Urinary bladder (tissue), 4 donors: Measurements from ENCODE around the gene ANKRD6. TPM values are rescaled to one million over a fixed set of nuclear protein-coding genes. Genes with fewer than 3 reads are reported as not detected.

Source experiments
- DNase-seq: peaks from one replicate; pipeline ENCODE4 v3.0.0-alpha.2; 2015; ENCODE audit errors: extremely low spot score
- H3K27ac ChIP-seq: one replicate; pipeline ENCODE4 v1.5.1; 2013; ENCODE audit warnings: low read depth, mild to moderate bottlenecking, moderate library complexity
- H3K36me3 ChIP-seq: one replicate; pipeline ENCODE4 v1.6.1; 2013; ENCODE audit warnings: mild to moderate bottlenecking, moderate library complexity; ENCODE audit not compliant: insufficient read depth
- H3K4me1 ChIP-seq: one replicate; pipeline ENCODE4 v1.6.1; 2013; ENCODE audit warnings: mild to moderate bottlenecking, moderate library complexity; ENCODE audit not compliant: insufficient read depth
- H3K4me3 ChIP-seq: one replicate; pipeline ENCODE4 v1.5.1; 2013; ENCODE audit warnings: low read depth, low read length
- WGBS: extraction: QIAGEN DNeasy Blood & Tissue Kit; methylation state at CpG from one replicate; pipeline ENCODE4 v1.1.7; 2013; 5-methylcytosine and 5-hydroxymethylcytosine counted together
- polyA plus RNA-seq: library from polyadenylated mRNA; stranded (reverse); fragments of 200-250 nt; gene quantifications from one replicate; pipeline ENCODE4 v1.2.3, GENCODE V29; 2013
- total RNA-seq: library from RNA; depleted of rRNA; stranded (reverse); fragments of >200 nt; gene quantifications from one replicate; pipeline ENCODE4 v1.2.3, GENCODE V29; 2014
- donor health status: healthy with polysubstance abuse.
- donor health status: healthy.

Gene ANKRD6
- total and polyA plus RNA-seq, 2 donors = 7.5 to 29.2 TPM

GRCh38 chr6:89494131-89494793 lies 61.3 kb downstream of the ANKRD6 start:
- no peak overlapping the region for H3K4me3 ChIP-seq
- no peaks in the 10 kb centered on the region for H3K4me1 ChIP-seq
- 98% methylated on average over 3 of the region's 3 CpGs for WGBS
- no peak for DNase-seq
- no peak overlapping the region for H3K27ac ChIP-seq
- H3K36me3 ChIP-seq = no peaks in the 10 kb centered on the region

GRCh38 chr6:89495961-89496535 lies 63.1 kb downstream of the ANKRD6 start:
- H3K27ac ChIP-seq = no peak overlapping the region
- H3K4me3 ChIP-seq = no peak overlapping the region
- H3K4me1 ChIP-seq = no peaks in the 10 kb centered on the region
- no peak for DNase-seq
- no peaks in the 10 kb centered on the region for H3K36me3 ChIP-seq
- 45% methylated on average over 7 of the region's 7 CpGs for WGBS

GRCh38 chr6:89500611-89501010 lies 67.7 kb downstream of the ANKRD6 start:
- Histone ChIP-seq H3K36me3 (no peaks in the 10 kb centered on the region), H3K27ac (no peak overlapping the region), H3K4me1 (no peaks in the 10 kb centered on the region), H3K4me3 (no peak overlapping the region)
- no peak for DNase-seq
- 66% methylated on average over 3 of the region's 3 CpGs for WGBS

GRCh38 chr6:89501222-89501621 lies 68.3 kb downstream of the ANKRD6 start:
- no peak overlapping the region for H3K27ac ChIP-seq
- H3K4me1 ChIP-seq = no peaks in the 10 kb centered on the region
- no peaks in the 10 kb centered on the region for H3K36me3 ChIP-seq
- WGBS = 38% methylated on average over 3 of the region's 3 CpGs
- DNase-seq = no peak
- H3K4me3 ChIP-seq = no peak overlapping the region

GRCh38 chr6:89501753-89502152 lies 68.8 kb downstream of the ANKRD6 start:
- Histone ChIP-seq H3K36me3 (no peaks in the 10 kb centered on the region), H3K4me3 (no peak overlapping the region), H3K4me1 (no peaks in the 10 kb centered on the region), H3K27ac (no peak overlapping the region)
- no peak for DNase-seq
- WGBS = 68% methylated on average over 2 of the region's 2 CpGs

DNA sequence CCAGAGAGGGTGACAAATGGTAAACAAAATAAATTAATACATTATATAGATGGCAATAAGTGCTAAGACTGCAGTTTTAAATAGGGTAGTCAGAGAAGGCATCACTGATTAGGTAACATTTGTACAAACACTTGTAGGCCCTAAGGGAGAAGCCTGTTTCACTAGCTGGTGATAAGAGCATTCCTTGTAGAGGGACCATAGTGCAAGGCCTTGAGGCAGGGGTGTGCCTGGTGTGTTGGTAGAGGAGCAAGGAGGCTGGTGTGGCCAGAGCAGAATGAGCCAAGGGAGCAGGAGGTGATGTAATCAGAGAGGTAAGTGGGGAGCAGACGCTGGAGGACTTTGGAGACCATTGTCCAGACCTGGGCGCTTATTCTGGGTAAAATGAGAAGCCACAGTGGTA lies 70.7 kb downstream of the ANKRD6 start:
- Histone ChIP-seq H3K27ac (no peak overlapping the region), H3K4me3 (no peak overlapping the region), H3K36me3 (no peaks in the 10 kb centered on the region), H3K4me1 (no peaks in the 10 kb centered on the region)
- DNase-seq = no peak
- 95% methylated on average over 2 of the region's 2 CpGs for WGBS

- H3K27ac ChIP-seq = no peak overlapping the region
- no peak overlapping the region for H3K4me3 ChIP-seq
- 99% methylated on average over 4 of the region's 4 CpGs for WGBS
- no peaks in the 10 kb centered on the region for H3K36me3 ChIP-seq
- peaks cover 1% of the 10 kb centered on the region for H3K4me1 ChIP-seq
- no peak for DNase-seq
Observed at GRCh38 chr6:89505847-89506246, 72.9 kb downstream of the ANKRD6 start.

DNA sequence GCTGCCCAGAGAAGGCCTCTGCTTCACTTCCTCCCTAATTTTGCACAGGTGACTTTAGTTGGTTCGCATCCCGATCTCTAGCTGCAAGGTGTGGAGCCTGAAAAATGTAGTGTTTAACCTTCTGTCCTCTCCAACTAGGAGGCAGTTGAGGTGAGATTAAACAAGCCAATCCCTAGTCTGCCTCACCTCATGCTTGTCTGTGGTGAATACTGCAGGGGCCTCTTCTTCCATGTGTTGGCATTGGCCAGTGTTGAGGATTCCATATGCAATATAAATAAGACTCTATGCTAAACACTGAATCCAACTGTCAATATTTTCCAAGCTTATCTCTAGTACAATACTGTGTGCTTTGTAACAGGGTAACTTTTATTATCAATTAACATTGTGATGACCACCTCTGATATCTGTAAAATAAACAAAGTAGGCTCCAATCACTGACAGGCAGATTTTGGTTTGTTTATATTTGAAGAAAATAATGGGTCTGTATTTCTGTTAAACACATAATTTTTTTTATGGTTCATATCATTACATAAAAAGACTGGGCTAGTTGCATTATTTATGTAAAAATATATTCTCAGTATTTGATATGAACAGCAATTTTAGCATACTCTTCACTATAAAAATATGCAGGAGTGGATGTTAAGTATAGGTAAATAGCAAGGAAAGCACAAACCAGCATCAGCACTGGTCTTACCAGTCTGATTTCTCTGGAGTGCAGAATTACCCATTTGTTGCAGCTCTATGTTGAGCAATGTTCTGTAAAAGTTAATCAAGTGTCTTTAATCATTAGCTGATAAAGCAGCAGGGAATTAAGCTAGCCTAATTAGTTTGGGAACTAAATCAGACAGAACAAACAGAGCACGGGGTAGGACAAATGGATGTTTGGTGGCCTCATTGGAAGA lies 74.0 kb downstream of the ANKRD6 start:
- 76% methylated on average over 3 of the region's 3 CpGs for WGBS
- Histone ChIP-seq H3K4me3 (no peak overlapping the region), H3K4me1 (peaks cover 1% of the 10 kb centered on the region), H3K36me3 (no peaks in the 10 kb centered on the region), H3K27ac (no peak overlapping the region)
- DNase-seq = no peak

GRCh38 chr6:89508755-89509563 lies 76.0 kb downstream of the ANKRD6 start:
- Histone ChIP-seq H3K36me3 (no peaks in the 10 kb centered on the region), H3K27ac (no peak overlapping the region), H3K4me3 (no peak overlapping the region), H3K4me1 (peaks cover 1% of the 10 kb centered on the region)
- WGBS = 79% methylated on average over 8 of the region's 8 CpGs
- no peak for DNase-seq

DNA sequence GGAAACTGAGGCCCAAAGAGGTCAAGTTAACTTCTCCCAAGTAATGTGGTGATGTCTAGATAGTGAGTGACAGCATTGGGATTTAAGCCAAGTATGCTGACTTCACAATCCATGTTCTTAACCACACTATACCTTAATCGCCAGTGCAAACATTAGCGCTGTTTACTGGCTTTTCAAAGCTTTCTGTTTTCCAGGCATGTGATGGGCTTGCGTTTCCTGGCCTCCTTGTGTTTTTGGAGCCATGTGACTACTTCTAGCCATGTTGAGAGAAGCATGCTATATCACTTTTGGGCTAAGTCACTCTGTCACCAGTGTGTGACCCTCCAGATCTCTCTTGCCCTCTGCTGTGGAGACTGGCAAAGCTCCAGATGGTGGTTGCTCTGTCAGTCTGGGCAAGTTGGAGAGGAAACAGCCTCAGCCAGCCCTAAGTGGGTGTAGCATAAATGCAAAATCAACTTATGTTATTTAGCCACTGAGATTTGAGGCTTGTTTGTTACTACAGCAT lies 76.9 kb downstream of the ANKRD6 start:
- 86% methylated on average over 3 of the region's 3 CpGs for WGBS
- no peak for DNase-seq
- Histone ChIP-seq H3K4me1 (peaks cover 1% of the 10 kb centered on the region), H3K4me3 (no peak overlapping the region), H3K27ac (no peak overlapping the region), H3K36me3 (no peaks in the 10 kb centered on the region)

GRCh38 chr6:89510393-89510792 lies 77.4 kb downstream of the ANKRD6 start:
- Histone ChIP-seq H3K27ac (no peak overlapping the region), H3K36me3 (no peaks in the 10 kb centered on the region), H3K4me3 (no peak overlapping the region), H3K4me1 (peaks cover 1% of the 10 kb centered on the region)
- 90% methylated on average over 1 of the region's 1 CpG for WGBS
- DNase-seq = no peak

- 96% methylated on average over 4 of the region's 4 CpGs for WGBS
- no peak for DNase-seq
- H3K27ac ChIP-seq = no peak overlapping the region
- no peaks in the 10 kb centered on the region for H3K36me3 ChIP-seq
- H3K4me3 ChIP-seq = no peak overlapping the region
- peaks cover 1% of the 10 kb centered on the region for H3K4me1 ChIP-seq
Observed at GRCh38 chr6:89518352-89519055, 85.6 kb downstream of the ANKRD6 start.

DNA sequence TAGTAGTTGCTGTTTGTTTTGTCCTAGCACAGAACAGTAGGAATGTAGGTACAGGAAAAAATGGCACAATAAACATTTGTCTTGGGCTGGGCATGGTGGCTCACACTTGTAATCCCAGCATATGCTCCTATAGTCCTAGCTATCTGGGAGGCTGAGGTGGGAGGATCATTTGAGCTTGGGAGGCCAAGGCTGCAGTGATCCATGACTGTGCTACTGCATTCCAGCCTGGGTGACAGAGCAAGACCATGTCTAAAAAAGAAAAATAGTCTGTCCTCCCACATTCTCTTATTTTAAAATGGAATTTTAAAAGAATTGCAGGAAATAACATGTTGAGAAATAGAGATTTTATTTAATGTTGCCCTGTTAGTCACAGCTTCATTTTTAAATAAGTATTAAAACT lies 87.8 kb downstream of the ANKRD6 start:
- Histone ChIP-seq H3K36me3 (no peaks in the 10 kb centered on the region), H3K27ac (no peak overlapping the region), H3K4me3 (no peak overlapping the region), H3K4me1 (no peaks in the 10 kb centered on the region)
- no peak for DNase-seq
